Mononuclear cell (primary cell): ENCODE data around the gene MTURN. TPM values are rescaled to one million over a fixed set of nuclear protein-coding genes. Genes with fewer than 3 reads are reported as not detected.

Source experiments
- H3K27me3 ChIP-seq: 2 replicates; pipeline ENCODE4 v1.6.0; 2011; ENCODE audit warnings: low read length, control low read depth; ENCODE audit not compliant: insufficient read depth
- H3K4me1 ChIP-seq: 2 replicates; pipeline ENCODE4 v1.5.1; 2011; ENCODE audit warnings: mild to moderate bottlenecking, low read length, control low read depth; ENCODE audit not compliant: insufficient read depth
- H3K4me3 ChIP-seq: 2 replicates; pipeline ENCODE4 v1.5.1; 2011; ENCODE audit warnings: mild to moderate bottlenecking, low read length, moderate library complexity
- H3K9me3 ChIP-seq: 2 replicates; pipeline ENCODE4 v1.5.1; 2011; ENCODE audit warnings: low read depth, mild to moderate bottlenecking, control low read depth, low read length
- total RNA-seq: library from RNA; depleted of rRNA; stranded (reverse); fragments of >200 nt; gene quantifications from one replicate; pipeline ENCODE4 v1.2.3, GENCODE V29; 2012

The MTURN gene
- total RNA-seq, 1 donor: 40.7 TPM

DNA sequence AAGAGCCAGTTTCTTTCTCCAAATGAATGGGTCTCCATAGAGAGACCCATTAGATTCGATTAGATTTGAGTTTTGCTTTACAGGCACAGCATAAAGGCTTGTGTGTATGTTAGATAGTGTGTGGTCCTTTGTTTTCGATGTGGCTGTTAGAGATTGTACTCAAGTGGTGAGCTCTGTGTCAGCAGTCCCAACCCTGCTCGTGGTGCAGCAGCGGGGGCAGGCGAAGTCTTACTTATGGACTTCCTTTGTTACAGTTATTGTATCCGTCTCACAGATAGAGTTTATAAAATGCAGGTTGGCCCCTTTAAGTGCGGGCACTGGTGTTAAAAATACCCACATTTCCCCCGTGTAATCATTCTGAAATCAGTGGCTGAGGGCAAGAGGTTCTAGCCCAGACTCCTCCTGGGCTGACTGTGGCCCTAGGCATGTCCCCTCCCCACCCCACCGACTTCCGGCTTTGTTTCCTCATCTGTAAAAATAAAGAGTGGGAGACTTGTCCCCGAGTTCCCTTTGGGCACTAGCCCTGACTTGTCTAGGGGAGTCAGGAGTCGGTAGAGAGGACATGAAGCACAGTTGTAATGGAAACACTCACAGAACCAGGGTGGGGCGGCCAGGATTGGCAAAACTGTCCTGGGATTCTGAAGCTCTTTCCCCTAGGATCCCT is 28.6 kb downstream of the MTURN start:
- Histone ChIP-seq H3K27me3 (no peaks in the 10 kb centered on the region), H3K9me3 (no peaks in the 10 kb centered on the region), H3K4me3 (no peak overlapping the region), H3K4me1 (peaks cover 65% of the 10 kb centered on the region)

DNA sequence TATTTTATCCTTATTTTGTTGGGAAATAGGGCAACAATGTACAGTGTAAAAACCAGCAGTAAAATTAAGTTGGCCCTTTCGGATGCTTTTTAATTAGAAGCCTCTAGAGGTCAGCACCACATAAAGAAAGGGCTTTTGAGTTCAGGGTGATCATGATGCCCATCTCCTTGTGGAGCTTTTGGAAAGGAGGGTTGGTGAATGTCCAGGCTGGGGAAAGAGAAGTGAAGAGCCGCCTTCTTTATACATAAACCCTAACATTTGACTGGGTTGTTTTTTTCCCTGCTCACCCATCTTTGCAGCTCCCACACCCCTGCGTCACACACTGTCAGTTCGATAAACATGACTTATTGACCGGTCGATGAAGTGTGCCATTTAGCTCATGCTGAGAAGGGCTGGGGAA is 29.8 kb downstream of the MTURN start:
- Histone ChIP-seq H3K4me1 (peaks cover 55% of the 10 kb centered on the region), H3K9me3 (no peaks in the 10 kb centered on the region), H3K4me3 (no peak overlapping the region), H3K27me3 (no peaks in the 10 kb centered on the region)

DNA sequence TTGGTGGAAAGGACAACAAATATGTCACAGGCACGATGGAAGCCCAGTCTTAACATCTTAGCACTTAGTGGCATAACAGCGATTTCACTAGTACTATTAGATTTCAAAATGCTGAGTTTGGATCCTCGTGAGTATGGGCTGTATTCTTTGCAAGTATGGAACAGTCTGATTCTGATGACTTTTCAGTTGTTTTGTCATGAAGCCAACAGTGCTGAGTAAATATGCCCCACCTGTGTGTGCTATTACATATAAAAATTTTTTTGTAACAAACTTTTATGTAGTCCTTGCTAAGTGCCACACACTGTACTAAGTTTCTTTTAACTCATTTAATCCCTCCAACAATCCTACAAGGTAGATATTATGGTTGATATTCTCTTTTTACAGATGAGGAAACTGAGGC is 30.8 kb downstream of the MTURN start:
- H3K4me1 ChIP-seq: peaks cover 51% of the 10 kb centered on the region
- no peak overlapping the region for H3K4me3 ChIP-seq
- no peaks in the 10 kb centered on the region for H3K9me3 ChIP-seq
- H3K27me3 ChIP-seq: no peaks in the 10 kb centered on the region

DNA sequence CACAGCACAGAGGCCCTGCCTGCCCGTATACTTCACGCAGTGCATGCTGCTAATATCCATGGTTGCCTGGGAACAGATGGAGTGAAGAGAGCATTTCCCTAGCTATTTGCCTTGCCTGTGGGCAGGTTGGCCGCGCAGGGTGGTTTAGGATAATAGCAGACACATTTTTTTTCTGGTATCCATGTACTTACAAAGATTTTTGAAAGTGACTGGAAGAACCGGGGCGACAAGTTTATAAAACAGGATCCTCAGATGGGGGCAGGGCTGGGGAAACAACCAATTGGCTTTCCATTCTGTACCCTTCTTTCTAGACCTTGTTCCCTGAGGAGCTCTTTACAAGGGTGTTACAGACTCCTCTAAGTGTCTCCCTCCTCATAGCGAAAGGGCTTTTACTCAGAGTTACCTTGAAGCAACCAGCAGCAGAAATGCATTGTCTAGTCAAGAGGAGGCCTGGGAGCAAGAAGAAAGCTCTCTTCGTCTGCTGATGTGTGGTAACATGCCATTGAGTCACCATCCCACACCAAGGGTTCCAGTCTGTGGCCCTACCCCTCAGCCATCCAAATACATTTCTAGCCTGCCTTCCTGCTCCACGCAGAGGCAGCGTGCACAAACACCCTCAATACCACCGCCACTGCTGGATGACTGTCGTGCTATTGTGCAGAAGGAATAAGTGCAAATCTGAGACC is 31.5 kb downstream of the MTURN start:
- Histone ChIP-seq H3K27me3 (no peaks in the 10 kb centered on the region), H3K4me3 (no peak overlapping the region), H3K4me1 (peaks cover 57% of the 10 kb centered on the region), H3K9me3 (no peaks in the 10 kb centered on the region)

DNA sequence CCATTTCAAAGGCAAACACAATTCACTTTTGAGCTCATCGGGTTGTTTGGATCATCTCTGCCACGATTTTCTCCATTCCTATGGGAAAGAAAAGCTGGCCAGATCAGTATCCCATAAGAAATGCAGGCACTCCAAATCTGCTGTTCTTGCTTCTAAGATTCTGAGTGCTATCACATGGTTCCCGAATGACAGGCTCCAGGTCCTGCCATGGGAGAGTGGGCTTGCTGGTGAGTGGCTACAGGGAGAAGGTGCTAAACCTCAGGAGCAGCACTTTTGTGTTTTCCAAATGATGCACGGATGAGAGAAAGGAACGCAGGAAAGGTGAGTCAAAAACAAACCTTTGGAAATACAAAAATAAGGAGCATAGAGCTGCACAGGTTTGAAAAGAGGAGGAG is 32.1 kb downstream of the MTURN start:
- Histone ChIP-seq H3K9me3 (no peaks in the 10 kb centered on the region), H3K27me3 (no peaks in the 10 kb centered on the region), H3K4me3 (no peak overlapping the region), H3K4me1 (peaks cover 60% of the 10 kb centered on the region)

DNA sequence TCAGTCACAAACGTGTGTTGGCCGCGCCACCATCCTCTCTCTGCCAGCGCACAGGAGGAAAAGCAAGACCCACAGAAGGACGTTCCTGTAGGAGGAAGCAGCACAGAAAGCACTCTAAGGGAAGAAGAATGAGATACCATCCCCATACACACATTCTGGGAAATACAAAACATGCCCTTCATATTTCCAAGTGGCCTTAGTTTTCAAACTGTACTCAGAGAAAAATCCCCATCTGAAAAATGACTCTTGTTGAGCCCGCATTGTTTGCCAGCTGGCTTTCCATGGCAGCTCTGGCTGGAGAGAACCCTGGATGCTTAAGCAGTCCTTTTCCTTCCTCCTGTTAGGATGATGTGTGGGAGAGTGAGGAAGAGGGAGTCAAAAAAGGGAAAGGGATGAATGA is 33.1 kb downstream of the MTURN start:
- peaks cover 51% of the 10 kb centered on the region for H3K4me1 ChIP-seq
- no peaks in the 10 kb centered on the region for H3K27me3 ChIP-seq
- no peaks in the 10 kb centered on the region for H3K9me3 ChIP-seq
- H3K4me3 ChIP-seq: no peak overlapping the region

DNA sequence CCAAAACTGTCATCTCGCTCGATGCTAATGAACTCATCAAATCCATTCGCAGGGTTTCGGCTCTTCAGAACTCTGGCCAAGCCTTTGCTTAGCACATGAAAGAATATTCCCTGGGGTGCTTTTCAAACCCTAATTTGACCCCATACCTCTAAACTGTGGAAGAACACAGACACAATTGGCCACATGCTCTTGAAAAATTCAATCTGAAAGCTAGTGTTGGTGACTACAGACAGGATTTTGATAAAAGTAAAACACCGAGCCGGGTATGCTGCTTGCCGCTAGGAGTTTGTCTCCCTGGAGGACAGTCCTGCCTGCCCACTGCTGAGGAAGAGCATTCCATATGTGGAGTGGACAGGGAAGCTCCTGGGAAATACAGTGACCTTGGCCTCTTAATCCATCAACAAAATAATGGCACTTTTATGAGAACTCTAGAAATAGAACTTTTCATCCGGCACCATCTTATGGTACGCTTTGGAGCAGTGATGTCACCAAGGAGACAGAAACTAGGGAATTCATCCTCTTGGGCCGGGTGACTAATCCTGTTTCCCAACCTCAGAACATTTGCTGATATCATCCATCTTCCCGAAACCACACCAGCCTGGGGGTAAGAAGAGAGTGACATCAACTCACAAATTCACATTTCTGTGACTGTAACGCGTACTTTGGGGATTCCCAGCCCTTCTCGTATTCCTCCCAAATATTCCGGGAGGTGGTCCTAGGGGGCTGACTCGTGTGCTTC is 34.2 kb downstream of the MTURN start:
- Histone ChIP-seq H3K27me3 (no peaks in the 10 kb centered on the region), H3K9me3 (no peaks in the 10 kb centered on the region), H3K4me1 (peaks cover 40% of the 10 kb centered on the region), H3K4me3 (no peak overlapping the region)

DNA sequence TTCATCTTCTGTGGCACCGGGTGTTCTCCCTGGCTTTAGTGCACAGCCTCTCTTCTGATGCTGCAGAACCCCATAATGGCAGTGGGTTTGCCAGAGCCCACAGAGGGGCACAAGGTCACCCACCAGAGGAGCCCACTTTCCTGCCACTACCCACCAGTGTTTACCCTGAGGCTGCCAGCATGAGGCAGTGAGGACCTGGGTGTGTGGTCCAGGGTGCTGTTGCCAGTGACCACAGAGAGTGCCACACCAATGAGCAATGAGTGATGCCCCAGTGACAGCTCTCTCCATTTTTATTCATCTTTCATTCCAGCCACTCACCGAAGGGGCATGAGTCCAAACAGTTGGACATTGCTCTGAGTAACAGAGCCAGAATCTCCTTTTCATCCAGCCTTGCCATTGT is 34.8 kb downstream of the MTURN start:
- H3K9me3 ChIP-seq: no peaks in the 10 kb centered on the region
- no peak overlapping the region for H3K4me3 ChIP-seq
- H3K27me3 ChIP-seq: no peaks in the 10 kb centered on the region
- H3K4me1 ChIP-seq: peaks cover 37% of the 10 kb centered on the region

DNA sequence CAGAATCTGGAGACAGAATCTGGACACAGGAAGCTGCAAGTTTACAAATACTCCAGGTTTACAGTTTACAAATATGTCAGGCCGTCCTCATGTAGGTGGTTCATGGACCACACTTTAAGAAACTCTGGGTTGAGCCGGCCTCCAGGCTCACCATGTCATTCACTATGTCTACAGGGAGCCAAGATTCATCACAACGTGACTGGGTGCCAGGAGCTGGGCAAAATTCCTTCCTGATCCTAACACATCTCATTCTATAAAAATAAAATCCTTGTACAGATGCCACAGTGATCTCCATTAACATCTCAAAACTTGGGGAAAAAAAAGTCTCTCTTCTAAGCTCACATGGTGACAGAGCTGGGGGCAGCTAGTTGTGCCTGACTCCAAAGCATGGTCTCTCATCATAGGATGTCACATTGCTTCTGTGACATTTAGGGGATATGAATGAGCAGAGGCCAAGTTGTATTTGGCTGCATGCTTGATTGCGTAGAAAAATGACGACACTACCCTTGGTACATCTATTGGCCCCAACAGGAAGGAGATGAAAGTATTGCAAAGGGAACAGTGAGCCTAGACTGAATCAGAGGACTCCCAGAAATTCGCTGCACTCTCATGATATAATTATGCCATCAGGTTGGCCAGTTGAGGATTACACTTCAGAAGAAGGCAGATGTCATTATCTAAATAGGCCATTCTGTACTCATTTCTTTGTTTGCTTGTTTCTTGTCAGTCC is 35.9 kb downstream of the MTURN start:
- H3K9me3 ChIP-seq: no peaks in the 10 kb centered on the region
- no peaks in the 10 kb centered on the region for H3K27me3 ChIP-seq
- no peak overlapping the region for H3K4me3 ChIP-seq
- peaks cover 29% of the 10 kb centered on the region for H3K4me1 ChIP-seq

DNA sequence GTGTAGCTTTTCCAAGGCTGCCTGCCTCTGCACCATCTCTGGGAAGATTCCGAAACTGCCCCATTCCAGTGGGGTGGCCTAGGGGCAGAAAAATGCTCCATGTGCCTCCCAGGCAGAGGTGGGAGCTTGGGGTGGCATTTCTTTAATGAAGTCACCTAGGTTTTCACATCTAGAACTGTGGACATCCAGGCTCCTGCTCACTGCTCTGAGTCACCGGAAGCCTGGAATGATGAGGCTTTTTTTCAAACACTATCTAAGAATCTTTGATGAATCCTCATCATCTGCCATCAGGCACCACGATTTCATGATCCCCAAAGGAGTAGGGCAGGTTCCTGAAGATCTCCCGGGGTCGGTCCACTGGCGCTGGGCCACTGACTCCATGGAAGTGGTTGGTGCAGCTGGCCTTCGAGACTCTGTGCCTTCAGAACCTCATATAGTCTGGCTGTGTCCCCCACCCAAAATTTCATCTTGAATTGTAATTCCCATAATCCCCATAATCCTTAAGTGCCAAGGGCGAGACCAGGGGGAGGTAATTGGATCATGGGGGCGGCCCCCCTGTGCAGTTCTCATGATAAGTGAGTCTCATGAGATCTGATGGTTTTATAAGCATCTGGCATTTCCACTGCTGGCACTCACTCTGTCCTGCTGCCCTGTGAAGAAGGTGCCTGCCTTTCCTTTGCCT is 37.1 kb downstream of the MTURN start:
- Histone ChIP-seq H3K9me3 (no peaks in the 10 kb centered on the region), H3K4me3 (no peak overlapping the region), H3K27me3 (no peaks in the 10 kb centered on the region), H3K4me1 (peaks cover 32% of the 10 kb centered on the region)

DNA sequence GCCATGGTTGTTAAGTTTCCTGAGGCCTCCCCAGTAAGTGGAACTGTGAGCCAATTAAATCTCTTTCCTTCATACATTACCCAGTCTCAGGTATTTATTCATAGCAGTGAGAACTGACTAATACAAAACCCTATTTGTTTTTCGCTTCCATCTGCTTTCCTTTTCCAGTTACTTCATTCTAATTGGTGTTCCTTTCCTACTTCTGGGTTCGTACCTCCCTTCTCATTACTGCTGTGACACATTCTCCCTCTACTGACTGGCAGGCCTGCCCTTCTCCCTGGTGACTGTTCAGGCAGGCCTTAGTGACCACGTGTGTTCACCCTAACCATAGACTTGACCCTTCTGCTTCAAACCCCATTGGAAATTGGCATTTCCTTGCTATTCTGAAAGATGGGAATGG is 37.7 kb downstream of the MTURN start:
- H3K27me3 ChIP-seq: no peaks in the 10 kb centered on the region
- H3K4me3 ChIP-seq: no peak overlapping the region
- peaks cover 37% of the 10 kb centered on the region for H3K4me1 ChIP-seq

DNA sequence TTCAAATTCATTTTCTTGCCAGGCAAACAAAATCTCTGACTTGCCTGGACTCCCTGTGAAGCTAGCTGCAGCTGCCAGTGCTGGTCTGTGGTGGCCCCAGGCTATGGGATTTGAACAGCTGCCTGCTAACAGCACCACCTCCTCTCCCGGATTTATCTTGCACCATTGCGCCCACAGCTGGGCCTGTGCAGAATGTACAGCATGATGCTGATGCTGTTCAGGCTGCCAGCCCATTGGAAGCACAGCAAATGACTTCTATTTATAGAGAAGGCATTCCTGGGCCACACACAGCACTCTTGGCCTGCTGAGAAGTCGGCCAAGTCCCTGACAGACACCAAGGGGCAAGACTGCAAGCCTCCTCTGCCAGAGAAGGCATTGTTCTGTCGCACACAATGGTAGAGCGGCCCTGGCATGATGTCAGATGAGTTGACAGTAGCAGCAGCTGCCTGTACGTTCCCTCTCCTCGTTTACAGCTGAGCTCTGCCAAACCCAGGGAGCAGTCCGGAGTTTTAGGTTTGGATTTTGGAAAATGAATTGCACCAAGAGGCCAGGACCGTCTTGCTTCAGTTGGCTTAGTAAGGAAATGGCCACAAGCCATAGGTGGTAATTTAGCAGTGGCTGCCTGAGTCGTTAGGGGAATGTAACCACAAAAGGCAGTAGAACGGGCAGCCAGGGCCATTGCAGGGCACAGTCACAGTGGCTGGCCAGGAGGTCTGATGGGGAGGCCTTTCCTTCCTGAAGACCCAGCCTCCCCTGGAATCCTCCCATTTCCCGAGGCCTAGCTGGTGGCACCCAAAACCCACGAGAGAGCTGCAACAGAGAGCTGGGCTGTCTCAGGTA is 38.5 kb downstream of the MTURN start:
- Histone ChIP-seq H3K27me3 (no peaks in the 10 kb centered on the region), H3K4me3 (no peak overlapping the region), H3K9me3 (no peaks in the 10 kb centered on the region), H3K4me1 (peaks cover 45% of the 10 kb centered on the region)

More for the DNA sequence above, 37.7 kb downstream of the MTURN start:
- H3K9me3 ChIP-seq: no peaks in the 10 kb centered on the region

DNA sequence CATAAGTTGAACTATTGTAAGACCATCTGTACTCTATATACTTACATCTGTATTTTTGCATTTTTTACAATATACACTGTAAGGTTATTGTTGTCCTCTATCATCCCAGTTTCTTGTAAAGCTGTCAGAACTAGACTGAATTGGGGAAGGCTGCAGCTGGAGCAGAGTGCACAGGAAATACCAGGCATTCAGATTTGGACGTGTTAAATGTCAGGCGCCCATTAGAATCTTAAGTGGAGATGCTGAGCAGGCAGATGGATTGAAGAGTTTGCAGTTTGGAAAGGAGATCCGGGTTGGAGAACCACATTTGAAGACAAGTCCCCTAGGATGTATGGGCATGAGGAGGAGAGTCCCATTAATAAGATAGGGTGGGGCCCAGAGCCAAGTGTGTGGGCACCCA is 40.4 kb downstream of the MTURN start:
- Histone ChIP-seq H3K4me1 (peaks cover 61% of the 10 kb centered on the region), H3K4me3 (no peak overlapping the region), H3K27me3 (no peaks in the 10 kb centered on the region), H3K9me3 (no peaks in the 10 kb centered on the region)

DNA sequence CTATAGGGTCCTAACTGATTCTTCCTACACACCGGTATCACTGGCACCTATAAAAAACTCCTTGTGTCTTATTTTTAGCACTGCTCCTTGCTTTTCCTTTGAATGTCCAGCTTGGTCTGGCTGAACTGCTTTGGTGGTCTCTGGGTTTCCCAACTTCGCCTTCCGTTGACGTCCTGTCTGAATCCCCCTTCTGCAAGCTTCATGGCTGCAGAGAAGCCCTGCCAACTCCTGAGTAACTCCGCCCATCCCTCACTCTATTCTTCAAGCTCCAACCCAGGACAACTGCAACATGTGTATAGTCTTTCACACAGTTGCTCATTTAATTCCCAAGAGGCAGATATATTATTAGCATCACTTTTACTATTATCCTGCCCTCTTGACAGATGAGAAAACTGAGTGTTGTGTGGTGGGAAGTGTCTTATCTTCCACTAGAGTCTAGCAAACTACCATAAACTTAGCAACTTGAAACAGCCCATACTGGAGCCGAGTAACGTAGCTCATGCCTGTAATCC is 40.9 kb downstream of the MTURN start:
- Histone ChIP-seq H3K4me1 (peaks cover 56% of the 10 kb centered on the region), H3K9me3 (no peaks in the 10 kb centered on the region), H3K4me3 (no peak overlapping the region), H3K27me3 (no peaks in the 10 kb centered on the region)
